DND-41 (cell line): ENCODE measurements around the gene PNCK.

Experiments used
- CTCF ChIP-seq: IDR thresholded peaks from 2 replicates; pipeline ENCODE4 v1.5.1; 2012; ENCODE audit warnings: borderline replicate concordance, low read length, moderate library complexity, mild to moderate bottlenecking; ENCODE audit not compliant: poor library complexity, severe bottlenecking; ENCODE audit errors: extremely low read depth
- EZH2 ChIP-seq: IDR thresholded peaks from 3 replicates; pipeline ENCODE4 v1.6.1; 2012; ENCODE audit warnings: borderline replicate concordance, low read depth, mild to moderate bottlenecking, moderate library complexity, low read length, inconsistent platforms; ENCODE audit not compliant: severe bottlenecking

GRCh38 chrX:153667956-153668396 lies 5.6 kb downstream of the PNCK start:
- TF ChIP-seq CTCF (peak; percentile 79), EZH2 (no peak)
